T-helper 1 cell treated with Interleukin-12 subunit alpha and Interleukin-12 subunit beta and Interleukin-4 antibody, amounts not matched to agents 30 μg/mL and 1 μg/mL, for 36 hours (primary cell): ENCODE results near the gene GOLGA6L10.
"Not testable (repeated sequence)": the region's sequence is repeated elsewhere in the genome, so short reads cannot be mapped to it uniquely, and the experiment has no call there.

ENCODE experiments used
- H3K27ac Mint-ChIP-seq: one replicate; pipeline ENCODE4 v1.8.0; 2021; ENCODE audit warnings: mild to moderate bottlenecking, mixed read lengths
- H3K27me3 Mint-ChIP-seq: one replicate; pipeline ENCODE4 v1.8.0; 2021; ENCODE audit warnings: low read depth, mixed read lengths
- H3K36me3 Mint-ChIP-seq: one replicate; pipeline ENCODE4 v1.8.0; 2021; ENCODE audit warnings: low read depth, mixed read lengths
- H3K4me1 Mint-ChIP-seq: one replicate; pipeline ENCODE4 v1.8.0; 2021; ENCODE audit warnings: low read depth, mixed read lengths
- H3K4me3 Mint-ChIP-seq: one replicate; pipeline ENCODE4 v1.8.0; 2021; ENCODE audit warnings: mild to moderate bottlenecking, moderate library complexity, mixed read lengths
- H3K9me3 Mint-ChIP-seq: one replicate; pipeline ENCODE4 v1.8.0; 2021; ENCODE audit warnings: mixed read lengths

GOLGA6L10 gene

DNA sequence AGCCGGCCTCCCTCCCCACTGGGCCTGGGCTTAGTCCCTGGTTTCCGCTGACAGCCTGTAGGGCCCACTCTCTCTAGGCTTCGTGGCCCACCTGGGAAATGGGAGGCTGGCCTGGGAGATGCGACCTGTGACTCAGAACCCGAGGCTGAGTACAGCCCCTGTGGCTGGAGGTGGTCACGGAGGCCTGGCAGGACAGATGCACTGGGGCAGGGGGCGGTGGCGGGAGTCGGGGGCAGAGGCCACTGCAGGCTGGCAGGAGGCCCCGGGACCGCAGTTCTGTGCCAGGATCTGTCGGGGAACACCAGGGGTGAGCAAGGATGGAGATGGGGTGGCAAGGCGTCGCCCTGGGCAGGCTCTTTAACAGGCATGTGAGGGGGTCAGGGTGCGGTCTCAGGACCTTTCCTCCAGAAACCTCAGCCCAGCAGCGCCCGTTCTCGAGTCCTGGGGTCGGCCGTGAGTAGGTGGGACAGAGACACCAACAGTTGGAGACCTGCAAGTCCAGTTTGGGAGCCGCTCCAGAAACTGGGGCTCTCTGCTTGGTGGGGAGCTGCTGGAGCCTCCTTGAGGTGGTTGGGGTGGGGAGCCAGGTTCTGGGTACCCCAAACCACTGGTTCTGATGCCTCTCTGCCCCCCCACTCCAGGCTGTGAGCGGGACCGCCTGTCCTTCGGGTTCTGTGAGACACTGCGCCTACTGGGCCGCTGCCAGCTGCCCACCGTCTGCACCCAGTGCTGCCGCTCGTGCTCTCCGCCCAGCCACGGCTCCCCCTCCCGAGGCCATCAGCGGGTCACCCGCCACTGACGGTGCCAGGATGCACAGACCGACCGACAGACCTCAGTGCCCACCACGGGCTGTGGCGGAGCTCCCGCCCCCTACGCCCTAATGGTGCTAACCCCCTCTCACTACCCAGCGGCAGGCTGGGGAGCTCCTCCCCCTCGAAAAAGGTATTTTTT, 15.4 kb downstream of the GOLGA6L10 start:
- not testable (repeated sequence) for H3K36me3 Mint-ChIP-seq, H3K27me3 Mint-ChIP-seq, H3K4me3 Mint-ChIP-seq, H3K27ac Mint-ChIP-seq, H3K4me1 Mint-ChIP-seq, H3K9me3 Mint-ChIP-seq

DNA sequence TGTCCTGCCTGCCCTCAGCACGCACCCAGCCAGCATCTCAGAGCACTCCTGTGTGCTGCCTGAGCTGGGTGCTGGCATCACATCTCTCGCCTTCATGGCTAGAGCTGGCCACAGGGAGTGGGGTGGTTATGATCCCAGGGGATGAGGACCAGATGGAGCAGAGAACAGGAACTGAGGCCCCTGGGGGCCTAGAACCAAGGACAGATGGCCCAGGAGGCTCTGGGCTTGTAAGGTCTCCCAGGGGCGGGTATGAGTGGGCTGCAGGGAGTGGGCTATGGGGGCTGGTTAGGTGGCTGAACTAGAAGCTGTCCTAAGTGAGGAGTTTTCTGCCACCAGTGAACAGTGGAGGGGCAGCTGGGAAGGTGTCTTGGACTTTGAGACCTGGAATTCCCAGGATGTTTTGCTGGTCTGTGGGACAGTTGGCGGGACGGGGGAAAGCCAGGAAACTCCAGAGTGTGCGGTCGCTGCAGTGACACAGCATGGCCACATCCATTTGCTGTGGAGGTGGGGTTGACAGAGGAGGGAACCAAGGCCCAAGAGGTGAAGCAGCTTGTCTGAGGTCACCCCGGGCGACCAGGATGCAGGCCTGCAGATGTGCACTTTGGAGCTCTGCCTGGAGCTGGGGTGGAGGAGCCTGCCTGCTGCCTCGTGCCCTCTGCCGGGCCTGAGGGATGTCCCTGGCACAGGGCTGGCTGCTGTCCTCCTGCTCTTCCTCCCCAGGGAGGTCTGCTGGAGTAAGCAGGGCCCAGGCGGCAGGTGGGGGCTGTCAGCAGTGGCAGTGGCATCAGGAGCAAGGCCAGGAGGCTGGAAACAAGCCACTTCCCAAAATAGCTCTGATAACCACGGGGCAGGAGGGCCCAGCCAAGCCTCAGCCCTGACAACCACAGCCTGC, 16.3 kb downstream of the GOLGA6L10 start:
- H3K4me3 Mint-ChIP-seq, H3K27ac Mint-ChIP-seq, H3K27me3 Mint-ChIP-seq, H3K4me1 Mint-ChIP-seq, H3K36me3 Mint-ChIP-seq, H3K9me3 Mint-ChIP-seq: not testable (repeated sequence)

DNA sequence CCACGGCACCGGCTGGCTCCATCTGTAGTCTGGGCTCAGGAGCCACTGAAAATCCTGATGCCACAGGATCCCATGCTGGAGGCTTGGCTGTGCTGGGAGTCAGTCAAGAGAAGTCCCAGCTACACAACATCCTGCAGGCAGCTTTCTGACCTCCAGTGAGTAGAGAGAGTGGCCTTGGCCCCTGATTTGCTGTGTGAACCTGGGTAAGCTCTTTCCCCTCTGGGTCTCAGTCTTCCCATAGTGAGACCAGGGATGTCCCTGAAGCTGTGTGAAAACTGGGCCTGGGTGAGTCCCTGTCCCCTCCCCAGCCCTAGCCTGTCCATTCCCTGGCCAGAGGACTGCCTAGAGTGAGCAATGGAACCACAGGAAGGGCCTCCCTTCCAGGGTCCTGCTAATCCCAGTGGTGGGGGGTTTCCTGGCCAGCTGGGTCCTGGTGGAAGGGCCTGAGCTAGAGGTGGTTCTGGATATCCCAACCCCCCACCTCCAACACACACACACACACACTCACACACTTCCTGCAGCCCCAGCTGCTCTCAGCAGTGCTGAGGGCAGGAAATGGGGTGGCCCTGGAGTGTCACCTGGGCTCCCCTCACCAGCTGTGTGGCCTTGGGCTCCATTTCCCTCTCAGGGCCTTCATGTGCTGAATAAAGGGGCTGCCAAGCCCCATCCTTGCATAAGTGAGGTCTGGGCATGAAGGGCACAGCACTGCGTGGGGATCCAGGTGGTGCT, 17.5 kb downstream of the GOLGA6L10 start:
- not testable (repeated sequence) for H3K27ac Mint-ChIP-seq, H3K27me3 Mint-ChIP-seq

DNA sequence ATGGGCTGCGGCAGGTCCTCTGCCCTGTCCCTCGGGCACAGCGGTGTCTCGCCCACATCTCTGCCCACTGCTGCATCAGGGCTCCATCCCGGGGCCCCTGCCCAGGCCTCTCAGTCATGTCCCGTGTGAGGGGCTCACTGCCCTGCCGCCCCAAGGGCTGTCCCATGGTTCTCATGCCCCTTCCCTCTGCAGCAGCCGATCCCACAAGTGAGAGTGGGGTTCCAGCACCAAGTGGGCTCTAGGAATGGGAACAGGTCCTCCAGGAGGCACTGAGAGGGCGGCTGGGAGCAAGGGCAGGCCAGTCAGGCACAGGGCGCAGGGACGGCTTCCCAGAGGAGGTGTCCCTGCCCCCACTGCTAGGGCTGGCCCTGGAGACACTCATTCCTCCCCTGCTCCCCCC, 18.4 kb downstream of the GOLGA6L10 start:
- H3K4me1 Mint-ChIP-seq, H3K27me3 Mint-ChIP-seq, H3K9me3 Mint-ChIP-seq, H3K4me3 Mint-ChIP-seq, H3K36me3 Mint-ChIP-seq, H3K27ac Mint-ChIP-seq: not testable (repeated sequence)

More for the DNA sequence above, 17.5 kb downstream of the GOLGA6L10 start:
- H3K4me1 Mint-ChIP-seq, H3K9me3 Mint-ChIP-seq, H3K36me3 Mint-ChIP-seq, H3K4me3 Mint-ChIP-seq: not testable (repeated sequence)

DNA sequence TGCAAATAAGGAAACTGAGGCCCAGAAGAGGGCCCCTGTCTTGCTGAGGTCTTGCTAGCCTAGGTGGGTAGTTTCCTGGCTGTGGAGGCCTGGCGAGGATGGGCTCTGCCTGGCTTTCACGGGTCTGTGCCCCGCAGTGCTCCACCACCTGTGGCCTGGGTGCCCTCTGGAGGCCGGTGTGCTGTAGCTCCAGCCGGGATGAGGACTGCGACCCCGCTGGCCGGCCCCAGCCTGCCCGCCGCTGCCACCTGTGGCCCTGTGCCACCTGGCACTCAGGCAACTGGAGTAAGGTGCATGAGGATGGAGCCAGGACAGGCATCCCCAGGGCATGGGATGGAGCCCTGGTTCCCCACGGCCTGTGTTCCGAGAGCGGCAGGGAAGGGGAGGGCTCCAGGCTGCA, 20.2 kb downstream of the GOLGA6L10 start:
- H3K27me3 Mint-ChIP-seq: not testable (repeated sequence)

DNA sequence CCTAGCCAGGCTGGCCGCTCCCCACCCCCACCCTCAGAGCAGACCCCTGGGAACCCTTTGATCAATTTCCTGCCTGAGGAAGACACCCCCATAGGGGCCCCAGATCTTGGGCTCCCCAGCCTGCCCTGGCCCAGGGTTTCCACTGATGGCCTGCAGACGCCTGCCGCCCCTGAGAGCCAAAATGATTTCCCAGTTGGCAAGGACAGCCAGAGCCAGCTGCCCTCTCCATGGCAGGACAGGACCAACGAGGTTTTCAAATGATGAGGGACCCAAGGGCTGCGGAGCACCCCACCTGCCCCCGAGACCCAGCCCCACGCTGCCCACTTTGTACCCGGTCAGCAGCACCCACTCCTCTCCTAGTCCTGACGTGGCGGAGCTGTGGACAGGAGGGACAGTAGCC, 21.9 kb downstream of the GOLGA6L10 start:
- not testable (repeated sequence) for H3K27me3 Mint-ChIP-seq, H3K9me3 Mint-ChIP-seq, H3K4me1 Mint-ChIP-seq, H3K27ac Mint-ChIP-seq, H3K4me3 Mint-ChIP-seq, H3K36me3 Mint-ChIP-seq

More for the DNA sequence above, 20.2 kb downstream of the GOLGA6L10 start:
- H3K4me3 Mint-ChIP-seq, H3K36me3 Mint-ChIP-seq, H3K27ac Mint-ChIP-seq, H3K4me1 Mint-ChIP-seq, H3K9me3 Mint-ChIP-seq: not testable (repeated sequence)

DNA sequence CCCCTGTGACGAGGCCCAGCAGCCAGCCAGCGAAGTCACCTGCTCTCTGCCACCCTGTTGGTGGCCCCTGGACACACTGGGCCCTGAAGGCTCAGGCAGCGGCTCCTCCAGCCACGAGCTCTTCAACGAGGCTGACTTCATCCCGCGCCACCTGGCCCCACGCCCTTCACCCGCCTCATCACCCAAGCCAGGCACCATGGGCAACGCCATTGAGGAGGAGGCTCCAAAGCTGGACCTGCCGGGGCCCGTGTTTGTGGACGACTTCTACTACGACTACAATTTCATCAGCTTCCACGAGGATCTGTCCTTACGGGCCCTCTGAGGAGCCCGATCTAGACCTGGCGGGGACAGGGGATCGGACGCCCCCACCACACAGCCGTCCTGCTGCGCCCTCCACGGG, 22.4 kb downstream of the GOLGA6L10 start:
- not testable (repeated sequence) for H3K4me1 Mint-ChIP-seq, H3K9me3 Mint-ChIP-seq, H3K27me3 Mint-ChIP-seq, H3K27ac Mint-ChIP-seq, H3K36me3 Mint-ChIP-seq, H3K4me3 Mint-ChIP-seq

DNA sequence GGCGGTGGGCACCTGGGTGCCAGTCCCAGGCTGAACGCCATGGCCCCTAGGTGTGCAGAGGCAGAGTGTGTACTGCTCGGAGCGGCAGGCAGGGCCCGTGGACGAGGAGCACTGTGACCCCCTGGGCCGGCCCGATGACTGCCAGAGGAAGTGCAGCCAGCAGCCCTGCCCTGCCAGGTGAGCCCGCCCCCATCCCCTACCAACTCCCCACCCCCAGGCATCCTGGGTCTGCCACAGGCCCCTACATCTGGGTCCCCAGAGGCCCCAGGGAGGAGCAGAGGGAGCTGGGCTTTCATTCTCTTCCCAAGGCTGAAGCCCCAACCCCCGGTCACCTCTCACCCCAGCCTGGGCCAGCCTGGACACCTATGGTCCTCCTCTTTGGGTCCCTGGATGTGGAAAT, 23.6 kb downstream of the GOLGA6L10 start:
- not testable (repeated sequence) for H3K9me3 Mint-ChIP-seq, H3K4me3 Mint-ChIP-seq, H3K27ac Mint-ChIP-seq, H3K36me3 Mint-ChIP-seq, H3K27me3 Mint-ChIP-seq, H3K4me1 Mint-ChIP-seq

DNA sequence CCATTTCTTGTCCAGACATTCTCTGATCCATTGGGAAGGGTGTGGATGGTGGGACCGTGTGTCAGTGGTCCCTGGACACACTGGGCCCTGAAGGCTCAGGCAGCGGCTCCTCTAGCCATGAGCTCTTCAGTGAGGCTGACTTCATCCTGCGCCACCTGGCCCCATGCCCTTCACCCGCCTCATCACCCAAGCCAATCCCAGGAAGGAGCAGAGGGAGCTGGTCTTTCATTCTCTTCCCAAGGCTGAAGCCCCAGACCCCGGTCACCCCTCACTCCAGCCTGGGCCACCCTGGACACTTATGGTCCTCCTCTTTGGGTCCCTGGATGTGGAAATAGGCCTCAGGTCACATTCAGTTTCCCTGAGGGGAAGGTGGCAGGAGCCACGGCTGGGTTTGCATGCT, 24.4 kb downstream of the GOLGA6L10 start:
- not testable (repeated sequence) for H3K4me1 Mint-ChIP-seq, H3K27ac Mint-ChIP-seq, H3K4me3 Mint-ChIP-seq, H3K27me3 Mint-ChIP-seq, H3K9me3 Mint-ChIP-seq, H3K36me3 Mint-ChIP-seq

DNA sequence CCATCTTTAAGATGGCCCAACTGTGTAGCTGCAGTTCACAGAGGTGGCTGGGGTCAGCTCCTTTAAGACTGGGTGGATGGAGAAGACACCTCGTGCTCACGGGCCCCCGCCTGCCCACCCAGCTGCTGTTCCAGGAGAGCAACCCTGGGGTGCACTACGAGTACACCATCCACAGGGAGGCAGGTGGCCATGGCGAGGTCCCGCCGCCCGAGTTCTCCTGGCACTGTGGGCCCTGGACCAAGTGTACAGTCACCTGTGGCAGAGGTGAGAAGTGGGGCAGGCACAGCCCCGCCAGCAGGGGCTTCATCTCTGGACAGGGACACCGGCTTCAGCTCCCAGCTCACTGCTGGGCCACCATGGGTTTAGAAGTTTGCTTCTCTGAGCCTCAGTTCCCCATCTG, 26.8 kb downstream of the GOLGA6L10 start:
- not testable (repeated sequence) for H3K9me3 Mint-ChIP-seq, H3K4me1 Mint-ChIP-seq, H3K27me3 Mint-ChIP-seq, H3K4me3 Mint-ChIP-seq, H3K27ac Mint-ChIP-seq, H3K36me3 Mint-ChIP-seq

DNA sequence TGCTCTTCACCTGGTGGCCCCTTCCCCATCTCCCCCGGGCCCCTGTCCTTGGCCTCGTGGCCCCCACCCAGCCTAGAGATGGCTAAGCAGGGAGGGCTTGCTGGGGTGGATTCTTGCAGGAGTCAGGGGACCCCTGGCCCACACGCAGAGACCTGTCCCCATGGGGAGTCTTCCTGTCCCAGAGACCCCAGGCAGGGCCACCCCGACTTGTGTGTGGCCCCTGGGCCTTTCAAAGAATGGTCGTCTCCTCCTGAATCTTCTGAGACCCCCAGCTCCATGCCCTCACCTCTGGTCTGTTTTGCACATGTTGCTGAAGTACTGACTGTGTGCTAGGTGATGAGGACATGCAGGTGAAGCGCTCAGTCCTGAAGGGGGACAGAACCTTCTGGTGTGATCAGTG, 28.4 kb downstream of the GOLGA6L10 start:
- not testable (repeated sequence) for H3K4me1 Mint-ChIP-seq, H3K9me3 Mint-ChIP-seq, H3K27ac Mint-ChIP-seq, H3K36me3 Mint-ChIP-seq, H3K4me3 Mint-ChIP-seq, H3K27me3 Mint-ChIP-seq

DNA sequence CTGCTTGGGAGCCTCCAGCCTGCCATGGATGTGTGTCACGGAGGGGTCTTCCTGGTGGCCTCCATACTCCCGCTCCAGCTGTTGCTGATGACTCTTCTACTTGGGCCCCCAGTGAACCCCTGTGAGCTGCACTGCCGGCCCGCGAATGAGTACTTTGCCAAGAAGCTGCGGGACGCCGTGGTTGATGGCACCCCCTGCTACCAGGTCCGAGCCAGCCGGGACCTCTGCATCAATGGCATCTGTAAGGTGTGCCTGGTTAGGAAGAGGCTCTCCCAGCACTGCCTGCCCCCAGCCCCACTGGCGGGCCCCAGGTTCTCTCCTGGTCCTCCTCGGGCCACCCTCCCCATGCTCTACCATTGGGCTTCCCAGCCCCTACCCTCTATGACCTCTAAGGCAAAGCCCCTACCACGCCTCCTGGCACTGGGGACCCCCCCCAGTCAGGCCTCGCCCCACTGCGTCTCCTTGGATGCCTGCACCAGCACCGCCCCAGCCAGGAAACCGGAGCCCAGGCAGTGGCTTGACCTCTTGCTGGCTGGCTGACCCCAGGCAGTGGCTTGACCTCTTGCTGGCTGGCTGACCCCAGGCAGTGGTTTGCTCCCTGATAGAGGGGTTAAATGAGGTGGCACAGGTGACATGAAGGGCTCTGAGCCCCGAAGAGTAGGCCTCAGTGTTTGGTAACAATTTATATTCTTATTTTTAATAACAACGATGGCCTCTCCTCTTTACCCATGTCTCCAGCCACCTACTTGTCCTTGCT, 29.6 kb downstream of the GOLGA6L10 start:
- not testable (repeated sequence) for H3K27me3 Mint-ChIP-seq, H3K27ac Mint-ChIP-seq, H3K4me3 Mint-ChIP-seq, H3K4me1 Mint-ChIP-seq, H3K36me3 Mint-ChIP-seq, H3K9me3 Mint-ChIP-seq

DNA sequence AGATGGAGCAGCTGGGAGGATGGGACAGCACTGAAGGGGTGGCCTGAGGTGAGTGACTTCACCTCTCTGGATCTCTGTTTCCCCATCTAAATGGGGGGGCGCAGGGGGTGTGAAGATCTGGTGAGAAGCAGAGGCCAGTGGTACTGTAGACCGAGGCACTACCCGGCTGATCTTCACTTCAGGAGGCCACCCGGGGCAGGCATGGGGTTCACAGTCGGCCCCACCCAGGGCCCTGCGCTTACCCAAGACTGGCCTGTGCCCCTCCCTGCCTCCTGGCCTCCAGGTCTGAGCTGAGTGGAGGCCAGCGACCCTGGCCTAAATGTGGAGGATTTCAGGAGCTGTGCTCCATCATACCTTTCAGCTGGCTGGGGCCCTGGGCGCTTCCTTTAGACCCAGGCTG, 31.0 kb downstream of the GOLGA6L10 start:
- H3K27ac Mint-ChIP-seq, H3K9me3 Mint-ChIP-seq, H3K4me3 Mint-ChIP-seq, H3K27me3 Mint-ChIP-seq, H3K4me1 Mint-ChIP-seq, H3K36me3 Mint-ChIP-seq: not testable (repeated sequence)

DNA sequence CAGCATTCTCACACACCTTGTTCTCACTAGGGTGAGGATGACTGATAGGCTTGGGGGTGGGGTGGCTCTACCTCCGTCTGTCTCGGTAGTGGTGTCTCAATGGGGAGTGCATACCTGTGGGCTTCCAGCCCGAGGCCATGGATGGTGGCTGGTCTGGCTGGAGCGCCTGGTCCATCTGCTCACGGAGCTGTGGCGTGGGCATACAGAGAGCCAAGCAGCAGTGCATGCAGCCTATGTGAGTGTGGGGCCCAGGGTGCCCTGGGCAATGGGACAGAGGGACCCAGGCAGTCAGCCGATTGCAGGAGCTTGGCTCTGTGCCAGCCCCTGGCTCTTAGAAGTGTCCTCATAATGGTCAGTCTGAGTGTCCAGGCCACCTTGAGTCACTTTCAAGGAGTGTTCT, 31.8 kb downstream of the GOLGA6L10 start:
- H3K27me3 Mint-ChIP-seq, H3K9me3 Mint-ChIP-seq, H3K27ac Mint-ChIP-seq, H3K4me1 Mint-ChIP-seq, H3K36me3 Mint-ChIP-seq, H3K4me3 Mint-ChIP-seq: not testable (repeated sequence)
